Neural cell (in vitro differentiated cells): ENCODE results near the gene NSFL1C.

ENCODE experiments used
- RAD21 ChIP-seq: fragments of 450-650 bp; conservative IDR thresholded peaks from 2 replicates; pipeline ENCODE4 v1.6.1; 2014; ENCODE audit warnings: antibody characterized with exemption, mild to moderate bottlenecking, moderate library complexity
- TF ChIP-seq, protein P1 (sequence below): fragments of 450-650 bp; IDR thresholded peaks from 2 replicates; pipeline ENCODE4 v1.5.1; 2014; ENCODE audit warnings: antibody characterized with exemption, mild to moderate bottlenecking, moderate library complexity; ENCODE audit not compliant: poor library complexity, severe bottlenecking

DNA sequence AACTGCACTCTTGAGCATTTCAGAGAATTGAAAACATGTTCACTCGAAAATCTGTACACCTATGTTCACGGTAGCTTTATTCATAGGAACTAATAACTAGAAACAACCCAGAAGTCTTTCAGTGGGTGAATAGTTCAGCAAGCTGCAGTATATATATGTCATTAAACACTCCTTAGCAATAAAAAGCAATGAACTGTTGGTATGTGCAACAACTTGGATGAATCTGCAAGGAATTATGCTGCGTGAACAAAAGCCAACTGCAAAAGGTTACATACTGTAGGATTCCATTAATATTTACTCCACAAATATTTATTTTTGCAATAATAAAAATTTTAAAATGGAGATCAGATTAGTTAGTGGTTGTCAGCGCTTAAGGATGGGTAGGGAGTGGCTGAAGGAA is 51.7 kb downstream of the NSFL1C start:
- TF ChIP-seq, protein P1, sequence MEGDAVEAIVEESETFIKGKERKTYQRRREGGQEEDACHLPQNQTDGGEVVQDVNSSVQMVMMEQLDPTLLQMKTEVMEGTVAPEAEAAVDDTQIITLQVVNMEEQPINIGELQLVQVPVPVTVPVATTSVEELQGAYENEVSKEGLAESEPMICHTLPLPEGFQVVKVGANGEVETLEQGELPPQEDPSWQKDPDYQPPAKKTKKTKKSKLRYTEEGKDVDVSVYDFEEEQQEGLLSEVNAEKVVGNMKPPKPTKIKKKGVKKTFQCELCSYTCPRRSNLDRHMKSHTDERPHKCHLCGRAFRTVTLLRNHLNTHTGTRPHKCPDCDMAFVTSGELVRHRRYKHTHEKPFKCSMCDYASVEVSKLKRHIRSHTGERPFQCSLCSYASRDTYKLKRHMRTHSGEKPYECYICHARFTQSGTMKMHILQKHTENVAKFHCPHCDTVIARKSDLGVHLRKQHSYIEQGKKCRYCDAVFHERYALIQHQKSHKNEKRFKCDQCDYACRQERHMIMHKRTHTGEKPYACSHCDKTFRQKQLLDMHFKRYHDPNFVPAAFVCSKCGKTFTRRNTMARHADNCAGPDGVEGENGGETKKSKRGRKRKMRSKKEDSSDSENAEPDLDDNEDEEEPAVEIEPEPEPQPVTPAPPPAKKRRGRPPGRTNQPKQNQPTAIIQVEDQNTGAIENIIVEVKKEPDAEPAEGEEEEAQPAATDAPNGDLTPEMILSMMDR = no peak
- TF ChIP-seq RAD21 = no peak
